Urinary bladder (tissue), 4 donors: Measurements from ENCODE around the gene HBZ. TPM values are rescaled to one million over a fixed set of nuclear protein-coding genes. Genes with fewer than 3 reads are reported as not detected.

Source experiments
- DNase-seq: peaks from one replicate; pipeline ENCODE4 v3.0.0-alpha.2; 2015; ENCODE audit errors: extremely low spot score
- H3K27ac ChIP-seq: one replicate; pipeline ENCODE4 v1.5.1; 2013; ENCODE audit warnings: low read depth, mild to moderate bottlenecking, moderate library complexity
- H3K36me3 ChIP-seq: one replicate; pipeline ENCODE4 v1.6.1; 2013; ENCODE audit warnings: mild to moderate bottlenecking, moderate library complexity; ENCODE audit not compliant: insufficient read depth
- H3K4me1 ChIP-seq: one replicate; pipeline ENCODE4 v1.6.1; 2013; ENCODE audit warnings: mild to moderate bottlenecking, moderate library complexity; ENCODE audit not compliant: insufficient read depth
- H3K4me3 ChIP-seq: one replicate; pipeline ENCODE4 v1.5.1; 2013; ENCODE audit warnings: low read depth, low read length
- WGBS: extraction: QIAGEN DNeasy Blood & Tissue Kit; methylation state at CpG from one replicate; pipeline ENCODE4 v1.1.7; 2013; 5-methylcytosine and 5-hydroxymethylcytosine counted together
- polyA plus RNA-seq: library from polyadenylated mRNA; stranded (reverse); fragments of 200-250 nt; gene quantifications from one replicate; pipeline ENCODE4 v1.2.3, GENCODE V29; 2013
- total RNA-seq: library from RNA; depleted of rRNA; stranded (reverse); fragments of >200 nt; gene quantifications from one replicate; pipeline ENCODE4 v1.2.3, GENCODE V29; 2014
- donor health status: healthy with polysubstance abuse.
- donor health status: healthy.

HBZ gene
- 0.85 TPM for total RNA-seq
- polyA plus RNA-seq: 0.47 TPM

GRCh38 chr16:152141-153128 lies at the start of gene HBZ:
TSS of gene HBZ (plus strand) at chr16:152644. CDS start at chr16:152910, 266 bp downstream.
- H3K27ac ChIP-seq: no peak within 1 kb of the TSS
- no peak for DNase-seq
- H3K36me3 ChIP-seq: no peaks in the 10 kb centered on the region
- H3K4me1 ChIP-seq: no peaks in the 10 kb centered on the region
- H3K4me3 ChIP-seq: no peak within 1 kb of the TSS
- WGBS: 78% methylated on average over 17 of the region's 17 CpGs

- Histone ChIP-seq H3K27ac (no peak overlapping the region), H3K36me3 (no peaks in the 10 kb centered on the region), H3K4me3 (no peak overlapping the region), H3K4me1 (no peaks in the 10 kb centered on the region)
- DNase-seq: no peak
- 92% methylated on average over 5 of the region's 5 CpGs for WGBS
Observed at GRCh38 chr16:104355-104754, 48.1 kb upstream of the HBZ start.

- WGBS: 81% methylated on average over 3 of the region's 3 CpGs
- no peaks in the 10 kb centered on the region for H3K4me1 ChIP-seq
- no peak overlapping the region for H3K4me3 ChIP-seq
- no peak overlapping the region for H3K27ac ChIP-seq
- H3K36me3 ChIP-seq: no peaks in the 10 kb centered on the region
- DNase-seq: no peak
Observed at GRCh38 chr16:104928-105327, 47.5 kb upstream of the HBZ start.

DNA sequence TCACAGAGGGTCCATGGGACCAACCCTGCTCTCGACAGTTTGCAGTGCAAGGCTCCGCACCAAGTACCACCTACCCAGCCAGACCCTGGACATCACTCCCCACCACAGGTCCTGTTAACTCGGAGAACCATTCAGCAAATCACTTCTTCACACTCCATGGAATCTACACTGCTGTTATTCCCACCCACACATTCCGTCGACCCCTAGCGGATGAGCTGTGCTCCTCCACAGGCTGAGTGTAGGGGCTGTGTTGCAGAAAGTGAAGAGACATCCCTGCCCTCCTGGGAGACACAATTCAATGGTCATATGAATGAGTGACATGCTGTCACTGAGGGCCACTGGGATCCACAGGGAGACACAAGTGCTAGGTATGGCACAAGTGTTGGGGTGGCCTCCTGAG lies 46.9 kb upstream of the HBZ start:
- Histone ChIP-seq H3K27ac (no peak overlapping the region), H3K36me3 (no peaks in the 10 kb centered on the region), H3K4me3 (no peak overlapping the region), H3K4me1 (no peaks in the 10 kb centered on the region)
- WGBS: 93% methylated on average over 6 of the region's 6 CpGs
- no peak for DNase-seq

DNA sequence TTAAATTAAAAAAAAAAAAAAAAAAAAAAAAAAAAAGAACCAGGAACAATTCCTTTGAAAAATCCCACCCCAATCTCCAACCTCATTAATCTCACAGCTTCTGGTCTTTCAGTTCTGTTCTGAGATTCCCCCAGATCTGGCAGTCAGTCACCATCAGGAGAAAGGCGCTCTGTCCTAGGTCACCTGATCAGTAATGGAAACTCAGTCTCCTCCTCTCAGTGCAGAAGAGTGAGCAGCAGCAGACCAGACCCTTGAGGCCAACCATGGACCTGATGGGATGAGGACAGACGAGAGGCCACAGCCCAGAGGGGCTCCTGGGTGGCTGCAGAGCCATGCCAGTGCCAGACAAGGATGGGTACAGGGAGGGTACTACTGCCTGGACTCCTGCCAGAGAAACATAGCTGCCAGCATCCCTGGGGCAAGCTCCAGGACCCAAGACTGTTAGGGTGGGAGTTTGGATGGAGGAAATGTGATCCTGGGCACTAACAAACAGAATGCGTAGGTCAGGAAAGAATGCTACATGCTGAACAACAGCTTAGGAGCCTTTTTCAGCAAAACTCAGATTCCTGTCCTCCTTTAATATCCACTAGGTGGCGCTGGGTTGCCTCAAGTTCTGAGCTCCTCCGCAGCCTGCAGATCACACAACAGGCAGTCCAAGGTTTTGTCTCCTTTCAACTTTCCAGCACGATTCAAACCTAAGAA lies 45.7 kb upstream of the HBZ start:
- Histone ChIP-seq H3K4me1 (no peaks in the 10 kb centered on the region), H3K4me3 (no peak overlapping the region), H3K36me3 (no peaks in the 10 kb centered on the region), H3K27ac (no peak overlapping the region)
- peak; percentile 65 for DNase-seq
- 26% methylated on average over 6 of the region's 6 CpGs for WGBS

GRCh38 chr16:112153-112840 lies 40.1 kb upstream of the HBZ start:
- 93% methylated on average over 21 of the region's 21 CpGs for WGBS
- Histone ChIP-seq H3K4me1 (no peaks in the 10 kb centered on the region), H3K27ac (no peak overlapping the region), H3K4me3 (no peak overlapping the region), H3K36me3 (no peaks in the 10 kb centered on the region)
- DNase-seq: no peak

DNA sequence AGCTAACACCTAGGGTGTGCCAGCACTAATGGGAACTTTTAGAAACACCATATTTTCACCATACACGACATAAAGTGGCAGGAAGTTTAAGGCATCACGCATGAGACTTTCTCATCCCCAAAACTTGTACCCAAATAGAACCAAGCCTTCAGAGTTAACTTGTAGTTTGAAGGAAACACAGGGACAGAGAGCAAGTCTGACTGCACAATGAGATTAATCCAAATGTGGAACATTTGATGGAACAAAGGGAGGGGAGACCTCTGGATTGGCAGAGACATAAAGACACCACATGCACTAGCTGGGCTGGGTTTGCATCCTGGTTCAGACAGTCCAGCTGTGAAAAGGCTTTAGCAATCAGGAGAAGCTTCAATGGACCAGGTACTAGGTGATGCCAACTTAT lies 38.1 kb upstream of the HBZ start:
- WGBS: 90% methylated on average over 2 of the region's 2 CpGs
- no peak for DNase-seq
- no peaks in the 10 kb centered on the region for H3K36me3 ChIP-seq
- H3K27ac ChIP-seq: no peak overlapping the region
- H3K4me1 ChIP-seq: no peaks in the 10 kb centered on the region
- no peak overlapping the region for H3K4me3 ChIP-seq

- Histone ChIP-seq H3K4me3 (no peak overlapping the region), H3K36me3 (no peaks in the 10 kb centered on the region), H3K27ac (no peak overlapping the region), H3K4me1 (no peaks in the 10 kb centered on the region)
- no peak for DNase-seq
- WGBS: 79% methylated on average over 7 of the region's 7 CpGs
Observed at GRCh38 chr16:116015-116414, 36.4 kb upstream of the HBZ start.

DNA sequence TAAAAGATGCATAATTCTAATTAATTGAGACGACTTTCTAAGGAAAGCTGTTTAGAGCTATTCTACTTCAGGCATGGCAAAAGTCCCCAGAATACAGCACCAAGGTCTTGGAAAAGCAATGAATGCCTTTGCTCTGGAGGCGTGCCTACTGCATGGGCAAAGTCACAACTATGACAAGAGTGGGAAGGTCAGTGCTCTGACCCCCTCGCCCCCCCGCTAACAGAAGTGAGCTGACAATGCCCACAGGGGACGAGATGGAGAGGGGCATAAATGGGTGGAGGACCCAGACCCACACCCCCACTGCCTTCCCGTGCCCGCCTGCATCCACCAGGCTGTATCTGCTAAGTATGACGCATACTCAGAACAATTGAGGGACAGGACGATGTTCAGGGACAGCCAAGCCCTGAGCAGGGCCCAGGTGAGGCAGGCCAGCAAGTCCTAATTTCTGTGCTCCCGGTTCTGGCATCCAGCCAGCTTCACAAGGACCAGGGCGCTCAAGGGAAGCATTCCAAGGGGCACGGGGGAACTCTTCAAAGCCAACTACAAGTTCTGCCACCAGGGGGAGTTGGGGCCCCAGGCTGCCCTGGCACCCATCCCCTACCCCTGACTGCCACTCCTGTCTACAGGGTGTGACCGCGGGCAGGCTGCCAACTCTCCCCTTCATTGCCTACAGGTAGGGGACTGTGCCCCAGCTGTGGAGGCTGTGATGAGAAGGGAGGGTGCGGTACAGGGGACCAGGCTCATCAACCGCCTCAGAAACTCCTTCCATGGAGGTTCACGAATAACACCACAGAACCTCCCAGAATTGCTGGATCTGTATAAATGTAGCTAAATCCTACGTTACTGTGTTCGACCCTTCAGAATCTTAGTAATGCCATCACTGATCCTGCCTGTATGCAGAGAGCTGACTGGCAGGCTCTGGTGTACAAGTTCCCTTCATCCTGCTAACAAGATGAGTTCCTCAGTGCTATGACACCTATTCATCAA lies 34.8 kb upstream of the HBZ start:
- DNase-seq: no peak
- Histone ChIP-seq H3K4me1 (no peaks in the 10 kb centered on the region), H3K36me3 (no peaks in the 10 kb centered on the region), H3K27ac (no peak overlapping the region), H3K4me3 (no peak overlapping the region)
- 68% methylated on average over 19 of the region's 19 CpGs for WGBS

DNA sequence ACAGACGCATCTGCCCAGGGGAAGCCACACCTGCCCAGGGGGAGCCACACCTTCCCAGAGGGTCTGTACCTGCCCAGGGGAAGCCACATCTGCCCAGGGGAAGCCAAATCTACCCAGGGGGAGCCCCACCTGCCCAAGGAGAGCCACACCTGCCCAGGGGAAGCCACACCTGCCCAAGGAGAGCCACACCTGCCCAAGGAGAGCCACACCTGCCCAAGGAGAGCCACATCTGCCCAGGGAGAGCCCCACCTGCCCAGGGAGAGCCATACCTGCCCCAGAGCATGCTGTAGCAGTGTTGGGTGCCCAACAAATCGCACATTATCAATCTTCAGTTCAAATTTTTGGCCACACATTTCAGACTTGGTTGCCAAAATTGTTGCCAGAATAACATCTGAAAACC lies 33.6 kb upstream of the HBZ start:
- no peak for DNase-seq
- WGBS: 94% methylated on average over 2 of the region's 2 CpGs
- H3K27ac ChIP-seq: no peak overlapping the region
- H3K4me3 ChIP-seq: no peak overlapping the region
- no peaks in the 10 kb centered on the region for H3K4me1 ChIP-seq
- H3K36me3 ChIP-seq: no peaks in the 10 kb centered on the region

DNA sequence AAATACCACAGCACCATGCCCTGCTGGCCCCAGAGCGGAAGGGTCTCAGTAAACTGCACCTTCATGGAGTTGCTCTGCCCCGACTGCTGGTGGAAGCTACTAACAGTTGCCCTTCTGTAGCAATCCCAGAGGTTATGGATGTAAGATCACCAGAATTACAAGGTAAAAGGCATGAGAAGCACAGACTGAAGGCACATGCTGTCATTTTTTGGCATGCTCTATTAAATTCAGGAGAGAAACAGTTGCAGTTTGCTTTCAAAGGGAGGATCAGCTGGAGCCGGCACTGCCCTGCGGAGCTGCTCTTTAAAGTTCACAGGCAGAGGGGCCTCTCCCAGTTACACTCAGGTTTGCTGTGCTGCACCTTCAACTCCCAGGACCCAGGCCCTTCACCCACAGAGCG lies 33.1 kb upstream of the HBZ start:
- 91% methylated on average over 5 of the region's 5 CpGs for WGBS
- Histone ChIP-seq H3K4me1 (no peaks in the 10 kb centered on the region), H3K4me3 (no peak overlapping the region), H3K27ac (no peak overlapping the region), H3K36me3 (no peaks in the 10 kb centered on the region)
- DNase-seq: no peak

- 91% methylated on average over 3 of the region's 3 CpGs for WGBS
Observed at GRCh38 chr16:119835-120491, 32.5 kb upstream of the HBZ start.

More at GRCh38 chr16:119835-120491, 32.5 kb upstream of the HBZ start:
- Histone ChIP-seq H3K27ac (no peak overlapping the region), H3K4me1 (no peaks in the 10 kb centered on the region), H3K36me3 (no peaks in the 10 kb centered on the region), H3K4me3 (no peak overlapping the region)
- DNase-seq: no peak
